ENCODE results near the gene AK6.
"Not testable (repeated sequence)": the region's sequence is repeated elsewhere in the genome, so short reads cannot be mapped to it uniquely, and the experiment has no call there.

The AK6 gene

GRCh38 chr5:69369340-69370121 lies at the start of gene AK6, which contains the start of the genes RAD17 and TAF9:
TSS of gene AK6 (minus strand) at chr5:69369520. CDS start at chr5:69369490, 30 bp downstream.
TSS of gene RAD17 (plus strand) at chr5:69369818. CDS start at chr5:69372209, 2,391 bp downstream.
TSS of gene TAF9 (minus strand) at chr5:69369520. CDS start at chr5:69365737, 3,783 bp downstream.
- DNase-seq (ENCODE audit: low spot score): peak; percentile 90

GRCh38 chr5:69418554-69418953 lies 49.2 kb upstream of the AK6 start:
- DNase-seq (ENCODE audit: low spot score): no peak

DNA sequence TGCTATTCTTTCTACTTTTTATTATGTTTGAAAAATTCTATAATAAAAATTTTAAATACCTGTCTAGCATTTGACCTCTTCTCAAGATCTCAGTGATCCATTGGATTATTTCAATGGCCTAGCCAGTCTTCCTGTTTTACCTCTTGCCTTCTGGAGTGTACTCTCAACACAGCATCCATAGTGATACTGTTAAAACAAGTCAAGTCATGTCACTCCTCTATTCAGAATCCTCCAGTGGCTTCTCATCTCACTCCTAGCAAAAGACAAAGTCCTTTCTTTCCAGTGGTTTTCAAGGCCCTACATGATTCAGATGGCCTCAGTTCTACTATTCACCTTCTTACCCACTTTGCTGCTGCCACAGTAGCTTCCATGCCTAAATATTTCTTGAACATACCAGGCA lies 47.4 kb upstream of the AK6 start:
- no peak for DNase-seq (ENCODE audit: low spot score)

DNA sequence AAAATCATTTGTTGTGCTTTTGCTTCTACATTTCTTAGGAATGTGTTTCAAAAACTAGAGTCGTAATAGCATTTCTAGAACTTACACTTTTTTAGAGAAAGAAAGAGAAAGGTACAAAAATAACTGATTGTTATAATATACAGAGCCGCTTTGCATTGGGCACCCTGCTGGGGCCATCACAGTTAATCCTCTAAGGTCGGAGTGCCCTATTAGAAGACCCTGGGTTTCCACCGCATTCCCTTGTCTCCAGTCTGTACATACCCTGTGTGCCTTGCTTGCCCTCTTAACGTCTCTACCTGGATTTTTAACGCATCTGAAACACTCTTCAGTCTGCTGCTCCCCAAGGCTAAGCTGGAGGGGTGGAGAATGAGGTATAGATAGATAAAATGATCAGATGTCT lies 46.9 kb upstream of the AK6 start:
- DNase-seq (ENCODE audit: low spot score): no peak

GRCh38 chr5:69415584-69415958 lies 46.3 kb upstream of the AK6 start:
- DNase-seq (ENCODE audit: low spot score): no peak

GRCh38 chr5:69414885-69415583 lies 45.7 kb upstream of the AK6 start, which contains the start of gene MARVELD2:
TSS of gene MARVELD2 (plus strand) at chr5:69415116. CDS start at chr5:69419386, 4,270 bp downstream.
- no peak for DNase-seq (ENCODE audit: low spot score)

DNA sequence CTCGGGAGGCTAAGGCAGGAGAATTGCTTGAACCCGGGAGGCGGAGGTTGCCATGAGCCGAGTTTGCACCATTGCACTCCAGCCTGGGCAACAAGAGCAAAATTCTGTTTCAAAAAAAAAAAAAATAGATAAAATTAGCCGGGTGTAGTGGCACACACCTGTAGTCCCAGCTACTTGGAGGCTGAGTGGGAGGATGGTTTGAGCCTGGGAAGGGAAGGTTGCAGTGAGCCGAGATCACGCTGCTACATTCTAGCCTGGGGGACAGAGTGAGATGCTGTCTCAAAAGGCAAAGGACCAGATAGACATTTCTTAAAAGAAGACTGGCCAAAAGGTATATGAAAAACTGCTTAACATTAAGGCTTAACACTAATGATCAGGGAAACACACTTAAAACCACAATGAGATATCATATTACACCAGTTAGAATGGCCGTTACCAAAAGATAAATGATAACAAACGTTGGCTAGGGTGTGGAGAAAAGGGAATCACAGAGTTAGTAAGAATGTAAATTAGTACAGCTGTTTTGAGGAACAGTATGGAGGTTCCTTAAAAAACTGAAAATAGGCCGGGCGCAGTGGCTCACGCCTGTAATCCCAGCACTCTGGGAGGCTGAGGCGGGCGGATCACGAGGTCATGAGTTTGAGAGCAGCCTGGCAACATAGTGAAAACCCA lies 35.5 kb upstream of the AK6 start:
- no peak for DNase-seq (ENCODE audit: low spot score)

- DNase-seq (ENCODE audit: low spot score): no peak
These were observed 9.1 kb upstream of the AK6 start for GRCh38 chr5:69378376-69378775.

DNA sequence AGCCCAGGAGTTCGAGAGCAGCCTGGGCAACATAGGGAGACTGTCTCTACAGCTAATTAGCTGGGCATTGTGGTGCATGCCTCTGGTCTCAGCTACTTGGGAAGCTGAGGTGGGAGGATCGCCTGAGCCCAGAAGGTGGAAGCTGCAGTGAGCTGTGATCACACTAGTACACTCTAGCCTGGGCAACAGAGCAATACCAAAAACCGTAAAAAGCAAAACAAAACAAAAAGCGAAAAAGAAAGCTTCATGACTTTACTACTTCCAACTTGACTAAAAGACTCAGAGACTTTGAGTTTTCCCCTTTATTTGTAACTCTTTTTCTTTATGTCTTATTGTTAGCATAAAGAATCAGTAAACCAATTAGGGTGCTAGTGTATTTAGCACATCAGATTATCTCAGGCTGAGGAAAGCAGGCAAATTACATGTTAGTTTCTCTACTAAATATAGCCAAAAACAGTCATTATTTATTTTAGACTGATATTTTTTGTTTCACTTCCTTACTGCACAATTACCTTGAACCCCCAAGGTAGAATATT lies 5.7 kb upstream of the AK6 start:
- no peak for DNase-seq (ENCODE audit: low spot score)

DNA sequence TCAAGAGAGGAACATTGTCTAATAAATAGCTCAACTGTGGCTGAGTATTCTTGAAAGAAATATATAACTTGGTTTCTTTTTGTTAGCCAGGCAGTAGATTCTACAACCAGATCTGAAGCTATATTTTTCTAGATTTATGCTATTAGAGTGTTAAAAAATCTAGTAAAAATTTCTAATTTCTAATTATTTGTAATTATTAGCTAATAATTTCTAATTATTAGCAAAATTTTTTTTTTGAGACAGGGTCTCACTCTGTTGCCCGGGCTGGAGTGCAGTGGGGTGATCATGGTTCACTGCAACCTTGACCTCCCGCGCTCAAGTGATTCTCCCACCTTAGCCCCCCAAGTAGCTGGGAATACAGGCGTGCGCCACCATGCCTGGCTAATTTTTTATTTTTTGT lies 3.1 kb upstream of the AK6 start:
- DNase-seq (ENCODE audit: low spot score): no peak

DNA sequence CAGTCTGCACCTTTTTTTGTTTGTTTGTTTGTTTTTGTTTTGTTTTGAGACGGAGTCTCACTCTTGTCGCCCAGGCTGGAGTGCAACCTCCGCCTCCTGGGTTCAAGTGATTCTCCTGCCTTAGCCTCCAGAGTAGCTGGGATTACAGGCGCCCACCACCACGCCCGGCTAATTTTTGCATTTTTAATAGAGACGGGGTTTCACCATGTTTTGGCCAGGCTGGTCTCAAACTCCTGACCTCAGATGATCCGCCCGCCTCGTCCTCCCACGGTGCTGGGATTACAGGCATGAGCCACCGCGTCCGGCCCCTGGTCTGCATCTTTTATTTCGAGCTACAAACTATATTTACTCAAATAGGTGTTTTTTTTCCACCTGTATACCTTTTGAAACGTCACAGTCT lies 1.0 kb upstream of the AK6 start:
- not testable (repeated sequence) for DNase-seq (ENCODE audit: low spot score)

- no peak for DNase-seq (ENCODE audit: low spot score)
These were observed 621 bp downstream of the AK6 start for GRCh38 chr5:69368458-69369339.

DNA sequence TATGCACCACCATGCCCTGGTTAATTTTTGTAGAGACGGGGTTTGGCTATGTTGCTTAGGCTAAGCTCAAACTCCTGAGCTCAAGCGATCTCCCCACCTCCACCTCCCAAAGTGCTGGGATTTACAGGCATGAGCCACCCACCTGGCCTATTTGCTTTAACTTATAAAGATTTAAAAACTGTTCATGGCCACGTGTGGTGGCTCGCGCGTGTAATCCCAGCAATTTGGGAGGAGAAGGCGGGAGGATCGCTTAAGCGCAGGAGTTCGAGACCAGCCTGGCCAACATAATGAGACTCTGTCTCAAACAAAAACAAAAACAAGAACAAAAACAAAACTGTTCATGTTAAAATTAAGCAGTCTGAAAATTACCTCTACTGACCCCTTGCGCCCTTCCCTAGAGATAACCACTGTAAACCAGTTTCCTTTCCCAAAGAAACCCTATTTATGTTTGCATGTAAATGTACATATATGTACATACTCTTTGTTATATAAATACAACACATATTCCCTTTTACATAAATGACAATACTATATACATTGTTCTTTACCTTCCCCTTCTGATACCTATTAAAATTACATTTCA lies 1.5 kb downstream of the AK6 start:
- no peak for DNase-seq (ENCODE audit: low spot score)

- DNase-seq (ENCODE audit: low spot score): no peak
These were observed 4.5 kb downstream of the AK6 start for GRCh38 chr5:69364850-69365249.

DNA sequence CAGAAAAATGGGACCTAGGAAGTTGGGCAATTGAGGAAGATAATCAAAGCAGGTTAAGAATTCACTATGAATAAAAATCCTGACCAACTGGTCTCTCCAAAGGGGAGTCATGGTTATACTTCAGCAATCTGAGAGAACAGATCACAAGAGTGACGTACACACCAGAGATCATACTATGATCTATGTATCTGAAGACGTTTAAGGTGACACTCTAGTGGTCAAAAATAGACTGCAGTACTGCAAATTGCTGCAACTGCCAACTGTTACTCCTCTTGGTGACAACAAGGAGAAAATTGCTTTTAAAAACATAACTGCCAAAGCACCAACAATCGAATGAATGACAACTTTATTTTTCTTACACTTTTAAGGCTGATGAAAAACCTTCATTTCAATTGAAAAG lies 4.9 kb downstream of the AK6 start:
- DNase-seq (ENCODE audit: low spot score): peak; percentile 17

DNA sequence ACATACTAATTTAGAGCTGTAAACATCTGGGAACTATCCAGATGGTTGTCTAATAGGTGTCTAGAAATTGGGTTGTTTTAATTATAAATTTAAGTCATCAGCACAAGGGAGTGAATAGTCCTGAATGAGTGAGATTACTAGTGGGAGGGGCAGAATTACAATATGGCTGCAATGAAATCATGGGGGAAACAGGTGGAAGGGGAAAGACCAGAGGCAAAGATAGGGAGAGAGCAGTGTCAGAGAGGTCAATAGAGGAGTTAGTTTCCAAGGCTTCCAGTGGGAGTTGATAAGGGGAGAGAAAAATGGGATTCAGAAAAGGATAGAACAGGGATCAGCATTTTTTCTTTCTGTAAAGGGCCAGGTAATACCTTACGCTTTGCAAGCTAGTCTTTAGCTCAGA lies 8.9 kb downstream of the AK6 start:
- no peak for DNase-seq (ENCODE audit: low spot score)

- no peak for DNase-seq (ENCODE audit: low spot score)
These were observed 9.6 kb downstream of the AK6 start for GRCh38 chr5:69359699-69360098.

DNA sequence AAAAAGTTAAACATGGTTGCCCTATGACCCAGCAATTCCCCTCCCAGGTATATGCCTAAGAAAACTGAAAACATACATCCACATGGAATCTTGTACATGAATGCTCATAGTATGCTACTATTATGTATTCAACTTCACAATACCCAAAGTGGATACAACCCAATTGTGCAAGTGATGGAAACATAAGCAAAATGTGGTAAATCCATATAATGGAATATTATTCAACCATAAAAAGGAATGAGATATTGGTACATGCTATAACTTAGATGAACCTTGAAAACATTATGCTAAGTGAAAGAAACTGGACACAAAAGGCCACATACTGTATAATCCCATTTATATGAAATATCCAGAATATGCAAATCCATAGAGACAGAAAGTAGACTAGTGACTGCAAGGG lies 18.7 kb downstream of the AK6 start:
- DNase-seq (ENCODE audit: low spot score): no peak

GRCh38 chr5:69343083-69343482 lies 26.2 kb downstream of the AK6 start:
- no peak for DNase-seq (ENCODE audit: low spot score)

DNA sequence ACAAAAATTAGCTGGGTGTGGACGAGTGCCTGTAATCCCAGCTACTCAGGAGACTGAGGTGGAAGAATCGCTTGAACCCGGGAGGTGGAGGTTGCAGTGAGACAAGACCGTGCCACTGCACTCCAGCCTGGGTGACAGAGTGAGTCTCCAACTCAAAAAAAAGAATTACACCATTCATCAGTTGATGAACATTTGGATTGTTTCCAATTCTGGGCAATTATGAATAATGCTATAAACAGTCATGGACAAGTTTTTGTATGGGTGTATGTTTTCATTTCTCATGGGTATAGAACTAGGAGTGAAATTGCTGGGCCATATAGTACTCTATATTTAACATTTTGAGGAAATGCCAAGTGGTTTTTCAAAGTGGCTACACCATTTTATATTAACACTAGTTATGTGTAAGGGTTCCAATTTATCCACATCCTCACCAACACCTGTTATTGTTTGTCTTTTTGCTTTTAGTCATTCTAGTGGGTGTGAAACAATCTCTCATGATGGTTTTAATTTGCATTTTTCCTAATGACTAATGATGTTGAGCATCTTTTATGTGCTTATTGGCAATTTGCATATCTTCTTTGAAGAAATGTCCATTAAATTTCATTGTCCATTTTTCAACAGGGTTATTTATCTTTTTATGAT lies 27.7 kb downstream of the AK6 start:
- DNase-seq (ENCODE audit: low spot score): no peak
